ENCODE results near the gene STK40.

Gene STK40

GRCh38 chr1:36401602-36402503 is 16.1 kb upstream of the STK40 start:
- Histone ChIP-seq H3K27me3 (no peaks in the 10 kb centered on the region), H3K9me3 (replicated peaks in 1 of 11) (peaks cover 0 to 16% (median 10%) of the 10 kb centered on the region in 11 experiments; a peak in 19 of 22 replicates), H3K9ac (no peak overlapping the region), H3K4me1 (peaks cover 7 to 24% (median 12%) of the 10 kb centered on the region in 10 experiments), H4K20me1 (no peaks in the 10 kb centered on the region), H3K36me3 (no peaks in the 10 kb centered on the region), H3K27ac (0 out of 22 replicates have a peak overlapping the region, but pooled peaks of 1 of the 11 experiments have one; percentile 6), H3K4me3 (no peak overlapping the region), H3K4me2 (no peak overlapping the region; a peak in 1 of 22 replicates)
- no peak for TF ChIP-seq Cebpa-rat (IDR thresholded peaks at IDR 0.05)

GRCh38 chr1:36400825-36401601 is 15.3 kb upstream of the STK40 start:
- Histone ChIP-seq H3K27me3 (no peaks in the 10 kb centered on the region), H4K20me1 (no peaks in the 10 kb centered on the region), H3K9ac (no peak overlapping the region), H3K4me2 (no peak overlapping the region; a peak in 1 of 22 replicates), H3K9me3 (replicated peaks in 1 of 11) (peaks cover 0 to 14% (median 9%) of the 10 kb centered on the region in 11 experiments; a peak in 19 of 22 replicates), H3K27ac (0 out of 22 replicates have a peak overlapping the region, but pooled peaks of 1 of the 11 experiments have one; percentile 6), H3K4me3 (no peak overlapping the region), H3K36me3 (no peaks in the 10 kb centered on the region), H3K4me1 (peaks cover 14 to 32% (median 20%) of the 10 kb centered on the region in 10 experiments)
- no peak for TF ChIP-seq Cebpa-rat (IDR thresholded peaks at IDR 0.05)

GRCh38 chr1:36400514-36400824 is 14.7 kb upstream of the STK40 start:
- no peak overlapping the region for H3K4me3 ChIP-seq

GRCh38 chr1:36398370-36398977 is 12.8 kb upstream of the STK40 start:
- Histone ChIP-seq H3K9ac (peak overlapping the region in 10 of 11 experiments; percentile 82 to 92 (median 86); a peak in 15 of 22 replicates), H3K9me3 (replicated peaks in 1 of 11) (peaks cover 0 to 14% (median 8%) of the 10 kb centered on the region in 11 experiments; a peak in 19 of 22 replicates), H4K20me1 (peaks cover 0 to 4% (median 0%) of the 10 kb centered on the region in 11 experiments; a peak in 2 of 22 replicates), H3K4me2 (peak overlapping the region; percentile 78 to 97 (median 89)), H3K4me1 (peaks cover 14 to 39% (median 21%) of the 10 kb centered on the region in 10 experiments), H3K27ac (peak overlapping the region in 7 of 11 experiments; percentile 72 to 89 (median 84); a peak in 6 of 22 replicates), H3K36me3 (peaks cover 7 to 10% (median 9%) of the 10 kb centered on the region in 11 experiments), H3K27me3 (no peaks in the 10 kb centered on the region), H3K4me3 (peak overlapping the region; percentile 67 to 90 (median 80); a peak in 17 of 20 replicates)
- no peak for TF ChIP-seq Cebpa-rat (IDR thresholded peaks at IDR 0.05)

More at GRCh38 chr1:36400514-36400824, 14.7 kb upstream of the STK40 start:
- no peak for TF ChIP-seq Cebpa-rat (IDR thresholded peaks at IDR 0.05)
- Histone ChIP-seq H3K9ac (no peak overlapping the region), H3K27me3 (no peaks in the 10 kb centered on the region), H3K4me1 (peaks cover 14 to 37% (median 21%) of the 10 kb centered on the region in 10 experiments), H4K20me1 (no peaks in the 10 kb centered on the region), H3K4me2 (no peak overlapping the region), H3K27ac (no peak overlapping the region), H3K9me3 (replicated peaks in 1 of 11) (peaks cover 0 to 14% (median 8%) of the 10 kb centered on the region in 11 experiments; a peak in 19 of 22 replicates), H3K36me3 (no peaks in the 10 kb centered on the region)

GRCh38 chr1:36397378-36398230 is 11.9 kb upstream of the STK40 start, which contains the start of gene LSM10:
Gene LSM10 (minus strand): TSS chr1:36397908. CDS start chr1:36394129, 3,779 bp downstream.
- peak within 1 kb of the TSS; percentile 82 to 92 (median 86) for H3K9ac ChIP-seq
- TF ChIP-seq Cebpa-rat (IDR thresholded peaks at IDR 0.05): no peak
- peaks cover 0 to 12% (median 0%) of the 10 kb centered on the region in 11 experiments; a peak in 2 of 22 replicates for H4K20me1 ChIP-seq
- H3K4me1 ChIP-seq: peaks cover 14 to 39% (median 21%) of the 10 kb centered on the region in 10 experiments
- peaks cover 16 to 18% (median 17%) of the 10 kb centered on the region in 11 experiments for H3K36me3 ChIP-seq
- H3K9me3 ChIP-seq (replicated peaks in 1 of 11): peaks cover 0 to 14% (median 8%) of the 10 kb centered on the region in 11 experiments; a peak in 19 of 22 replicates
- peak within 1 kb of the TSS; percentile 78 to 97 (median 89) for H3K4me2 ChIP-seq
- peak within 1 kb of the TSS; percentile 67 to 90 (median 80) for H3K4me3 ChIP-seq
- H3K27me3 ChIP-seq: no peaks in the 10 kb centered on the region
- peak within 1 kb of the TSS; percentile 57 to 89 (median 80) for H3K27ac ChIP-seq

- Histone ChIP-seq H3K4me2 (peak overlapping the region; percentile 78 to 97 (median 89)), H3K27ac (peak overlapping the region; percentile 57 to 89 (median 80)), H3K4me3 (peak overlapping the region; percentile 67 to 90 (median 80)), H4K20me1 (peaks cover 0 to 17% (median 0%) of the 10 kb centered on the region in 11 experiments; a peak in 2 of 22 replicates), H3K9ac (peak overlapping the region; percentile 82 to 92 (median 86)), H3K9me3 (replicated peaks in 1 of 11) (peaks cover 0 to 14% (median 8%) of the 10 kb centered on the region in 11 experiments; a peak in 19 of 22 replicates), H3K36me3 (peaks cover 22 to 24% (median 23%) of the 10 kb centered on the region in 11 experiments), H3K27me3 (no peaks in the 10 kb centered on the region), H3K4me1 (peaks cover 14 to 41% (median 21%) of the 10 kb centered on the region in 10 experiments)
- no peak for TF ChIP-seq Cebpa-rat (IDR thresholded peaks at IDR 0.05)
Measured at GRCh38 chr1:36397083-36397377, 11.3 kb upstream of the STK40 start.

GRCh38 chr1:36396359-36396758 is 10.6 kb upstream of the STK40 start:
- TF ChIP-seq Cebpa-rat (IDR thresholded peaks at IDR 0.05): no peak
- H3K4me3 ChIP-seq: peak overlapping the region in 9 of 10 experiments; percentile 73 to 90 (median 82); a peak in 11 of 20 replicates
- peaks cover 28 to 31% (median 30%) of the 10 kb centered on the region in 11 experiments for H3K36me3 ChIP-seq
- peak overlapping the region; percentile 82 to 92 (median 86); a peak in 16 of 22 replicates for H3K9ac ChIP-seq
- peaks cover 0 to 7% (median 4%) of the 10 kb centered on the region in 11 experiments; a peak in 19 of 22 replicates for H3K9me3 ChIP-seq (replicated peaks in 1 of 11)
- peaks cover 19 to 48% (median 22%) of the 10 kb centered on the region in 10 experiments for H3K4me1 ChIP-seq
- no peaks in the 10 kb centered on the region for H3K27me3 ChIP-seq
- peak overlapping the region in 1 of 11 experiments; percentile 84; a peak in 2 of 22 replicates for H3K27ac ChIP-seq
- H4K20me1 ChIP-seq: peaks cover 0 to 18% (median 0%) of the 10 kb centered on the region in 11 experiments; a peak in 2 of 22 replicates
- peak overlapping the region; percentile 78 to 97 (median 89) for H3K4me2 ChIP-seq
